NCI-H2107 (cell line): ENCODE measurements around the gene CR1.
"Not testable (repeated sequence)": the region's sequence is repeated elsewhere in the genome, so short reads cannot be mapped to it uniquely, and the experiment has no call there.

Experiments
- DNase-seq: peaks from one replicate; lab custom pipeline; 2025; lab: John Stamatoyannopoulos, UW

Gene CR1

GRCh38 chr1:207644166-207644851 lies 148.4 kb downstream of the CR1 start:
- DNase-seq, result no peak

GRCh38 chr1:207644852-207645634 lies 149.1 kb downstream of the CR1 start, which contains the start of gene CR1L:
CR1L (plus strand) TSS chr1:207645133; CDS start chr1:207645234, 101 bp downstream.
- no peak for DNase-seq

GRCh38 chr1:207645635-207646081 lies 149.7 kb downstream of the CR1 start:
- DNase-seq, result no peak

DNA sequence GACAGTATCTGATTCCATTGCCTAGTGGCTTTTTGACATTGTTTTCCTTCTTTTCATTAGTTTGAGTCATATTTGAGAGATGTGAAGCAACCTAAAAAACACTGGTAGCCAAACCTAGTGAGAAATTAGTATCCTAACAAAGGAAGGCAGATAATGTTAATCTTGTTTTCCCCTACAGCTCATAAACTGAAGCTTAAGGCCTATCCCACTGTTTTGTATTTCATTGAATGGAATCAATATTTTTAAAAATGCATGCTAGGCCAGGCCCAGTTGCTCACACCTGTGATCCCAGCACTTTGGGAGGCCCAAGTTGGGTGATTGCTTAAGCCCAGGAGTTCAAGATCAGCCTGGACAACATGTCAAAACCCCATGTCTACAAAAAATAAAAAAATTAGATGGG lies 150.2 kb downstream of the CR1 start:
- no peak for DNase-seq

GRCh38 chr1:207646944-207647579 lies 151.1 kb downstream of the CR1 start:
- no peak for DNase-seq

DNA sequence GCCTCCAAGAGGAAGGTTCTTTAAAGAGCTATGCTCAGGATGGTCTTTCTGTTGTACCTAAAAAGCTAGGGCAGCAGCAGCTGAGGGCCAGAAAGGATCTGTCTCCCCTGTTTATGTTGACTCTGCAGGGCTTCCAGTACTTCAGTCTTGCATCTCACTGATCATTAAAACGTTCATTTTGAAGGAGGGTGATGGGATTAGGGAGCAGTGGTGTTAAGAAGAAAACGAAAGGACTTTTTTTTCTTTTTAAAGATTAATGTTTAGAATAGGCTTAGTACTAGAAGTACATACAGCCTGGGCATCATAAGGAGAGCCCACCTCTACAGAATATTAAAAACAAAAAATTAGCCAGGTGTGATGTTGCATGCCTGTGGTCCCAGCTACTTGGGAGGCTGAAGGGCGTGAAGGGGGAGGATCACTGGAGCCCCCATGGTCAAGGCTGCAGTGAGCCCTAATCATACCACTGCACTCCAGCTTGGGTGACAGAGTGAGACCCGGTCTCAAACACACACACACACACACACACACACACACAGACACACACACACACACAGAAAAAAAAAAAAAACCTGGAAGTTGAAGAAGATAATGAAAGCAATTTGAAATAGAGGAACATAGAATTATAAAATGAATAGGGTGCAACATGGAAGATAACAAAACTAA lies 151.8 kb downstream of the CR1 start:
- DNase-seq, result no peak

- DNase-seq, result no peak
Measured at GRCh38 chr1:207648334-207649209, 152.6 kb downstream of the CR1 start.

DNA sequence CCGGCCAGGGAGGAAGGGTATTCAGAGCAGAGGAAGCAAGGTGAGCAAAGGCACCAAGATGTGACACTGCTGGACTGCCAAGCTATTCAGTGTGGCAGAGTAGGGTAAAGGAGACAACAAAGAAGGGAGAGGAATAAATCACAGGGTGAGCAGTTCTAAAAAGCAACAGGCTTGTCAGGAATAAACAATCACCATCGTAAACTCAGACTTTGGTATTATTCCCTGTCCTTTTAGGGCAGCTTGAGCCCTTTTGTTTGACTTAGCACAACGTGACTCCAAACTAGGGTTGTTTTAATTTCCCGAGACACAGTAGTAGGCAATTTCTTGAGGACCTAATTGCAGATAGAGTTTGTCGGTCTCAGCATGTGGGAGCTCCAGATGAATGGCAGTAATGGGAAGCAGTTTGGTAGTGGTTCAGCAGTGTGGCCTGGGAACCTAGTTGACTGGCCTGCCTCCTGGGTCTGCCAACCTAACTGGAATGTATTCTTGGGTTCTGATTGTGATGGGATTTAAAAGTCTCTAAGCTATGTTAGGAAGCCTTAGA lies 153.3 kb downstream of the CR1 start:
- no peak for DNase-seq

DNA sequence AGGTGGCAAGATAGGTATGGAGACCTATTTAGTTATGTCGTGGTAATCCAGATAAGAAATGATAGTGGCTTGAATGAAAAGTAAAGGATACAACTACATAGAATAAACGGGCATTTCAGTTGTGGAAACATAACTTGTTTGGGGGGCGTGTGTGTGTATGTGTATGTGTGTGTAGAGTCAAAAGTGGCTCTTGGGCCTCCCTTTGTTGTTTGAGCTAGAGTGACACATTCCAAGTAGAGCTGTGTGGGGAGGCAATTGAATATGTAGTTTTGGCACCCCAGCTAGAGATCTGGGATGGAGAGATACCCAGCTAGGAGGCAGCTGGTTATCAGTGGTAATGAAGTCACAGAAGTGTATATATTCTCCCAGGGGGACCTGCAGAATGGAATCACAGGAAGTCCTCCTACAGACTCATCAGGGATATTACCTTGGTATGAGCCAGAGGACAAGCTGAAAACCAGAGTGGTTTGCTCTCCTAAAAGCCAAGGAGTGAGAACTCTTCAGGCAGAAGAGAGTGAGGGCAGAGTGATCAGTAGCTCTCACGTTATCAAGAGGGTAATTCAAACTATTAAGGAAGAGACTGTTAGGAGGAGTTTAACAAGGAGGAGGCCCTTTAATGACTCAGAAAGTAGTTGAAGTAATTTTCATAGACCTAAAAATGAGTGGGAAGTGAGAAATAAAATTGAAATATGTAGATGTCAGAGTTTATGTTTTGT lies 154.1 kb downstream of the CR1 start:
- DNase-seq, result no peak

- DNase-seq, result no peak
Measured at GRCh38 chr1:207651583-207651982, 155.6 kb downstream of the CR1 start.

DNA sequence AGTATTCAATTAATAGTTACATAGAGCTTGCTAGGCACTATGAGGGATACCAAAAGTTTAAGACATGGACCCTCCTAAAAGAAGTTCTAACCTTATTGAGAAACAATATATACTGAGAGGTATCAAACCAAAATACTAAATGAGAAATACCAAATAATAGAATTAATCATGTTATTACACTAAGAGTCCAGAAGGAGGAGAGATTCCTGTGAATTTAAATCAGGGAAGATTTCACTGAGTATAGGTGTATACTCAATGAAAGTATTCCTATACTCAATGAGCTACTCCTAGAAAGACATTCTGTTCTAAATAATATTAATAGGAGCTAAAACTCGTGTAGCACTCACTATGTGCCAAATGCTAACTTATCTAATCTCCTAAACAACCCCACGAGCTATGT lies 158.4 kb downstream of the CR1 start:
- DNase-seq, result no peak

- no peak for DNase-seq
Measured at GRCh38 chr1:207658408-207658807, 162.5 kb downstream of the CR1 start.

DNA sequence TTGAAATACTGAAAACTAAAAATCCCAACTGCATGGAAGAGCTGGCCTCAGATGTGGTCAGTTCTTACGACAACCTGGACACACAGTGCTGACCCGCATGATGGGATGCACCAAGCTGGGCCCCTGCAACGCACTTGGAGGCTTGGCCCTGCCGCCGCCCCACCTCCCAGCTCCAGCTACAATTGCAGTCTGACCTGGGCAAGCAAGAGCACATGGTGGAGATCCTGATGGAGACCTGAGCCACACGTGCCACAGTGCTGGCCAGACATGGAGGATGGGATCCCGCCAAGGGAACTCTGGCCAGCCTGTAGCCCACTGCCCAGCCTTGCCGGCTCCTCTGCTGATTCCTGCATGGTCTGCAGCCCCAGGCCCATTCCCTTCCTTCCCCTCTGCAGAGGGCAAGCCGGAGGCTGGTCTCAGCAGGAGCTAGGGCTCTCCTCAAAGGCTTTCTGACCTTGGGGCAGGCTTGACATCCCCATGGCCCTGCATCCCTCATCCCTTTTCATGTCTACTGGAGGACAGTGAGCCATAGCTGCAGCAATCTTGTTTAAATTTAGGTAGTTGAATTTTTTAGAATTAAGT lies 163.0 kb downstream of the CR1 start:
- no peak for DNase-seq

DNA sequence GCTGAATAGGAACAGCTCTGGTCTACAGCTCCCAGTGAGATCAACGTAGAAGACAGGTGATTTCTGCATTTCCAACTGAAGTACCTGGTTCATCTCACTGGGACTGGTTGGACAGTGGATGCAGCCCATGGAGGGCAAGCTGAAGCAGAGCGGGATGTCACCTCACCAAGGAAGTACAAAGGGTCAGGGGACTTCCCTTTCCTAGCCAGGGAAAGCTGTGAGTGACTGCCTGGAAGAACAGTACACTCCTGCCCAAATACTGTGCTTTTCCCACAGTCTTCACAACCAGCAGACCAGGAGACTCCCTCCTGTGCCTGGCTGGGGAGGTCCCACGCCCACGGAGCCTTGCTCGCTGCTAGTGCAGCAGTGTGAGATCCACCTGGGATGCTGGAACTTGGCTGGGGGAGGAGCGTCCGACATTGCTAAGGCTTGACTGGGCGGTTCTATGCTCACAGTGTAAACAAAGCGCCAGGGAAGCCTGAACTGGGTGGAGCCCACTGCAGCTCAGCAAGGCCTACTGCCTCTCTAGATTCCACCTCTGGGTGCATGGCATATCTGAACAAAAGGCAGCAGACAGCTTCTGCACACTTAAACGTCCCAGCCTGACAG lies 163.7 kb downstream of the CR1 start:
- DNase-seq, result peak; percentile 58

- not testable (repeated sequence) for DNase-seq
Measured at GRCh38 chr1:207661420-207661819, 165.5 kb downstream of the CR1 start.

DNA sequence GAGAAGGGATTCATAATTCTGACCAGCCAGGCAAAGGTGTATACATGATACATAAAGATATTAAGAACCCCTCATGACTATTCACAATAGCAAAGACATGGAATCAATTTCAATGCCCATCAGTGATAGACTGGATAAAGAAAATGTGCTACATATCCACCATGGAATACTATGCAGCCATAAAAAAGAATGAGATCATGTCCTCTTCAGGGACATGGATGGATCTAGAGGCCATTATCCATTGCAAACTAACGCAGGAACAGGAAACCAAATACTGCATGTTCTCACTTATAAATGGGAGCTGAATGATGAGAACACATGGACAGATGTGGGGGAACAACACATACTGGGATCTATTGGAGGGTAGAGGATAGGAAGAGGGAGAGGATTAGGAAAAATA lies 170.4 kb downstream of the CR1 start:
- no peak for DNase-seq

GRCh38 chr1:207669528-207670009 lies 173.6 kb downstream of the CR1 start:
- no peak for DNase-seq

DNA sequence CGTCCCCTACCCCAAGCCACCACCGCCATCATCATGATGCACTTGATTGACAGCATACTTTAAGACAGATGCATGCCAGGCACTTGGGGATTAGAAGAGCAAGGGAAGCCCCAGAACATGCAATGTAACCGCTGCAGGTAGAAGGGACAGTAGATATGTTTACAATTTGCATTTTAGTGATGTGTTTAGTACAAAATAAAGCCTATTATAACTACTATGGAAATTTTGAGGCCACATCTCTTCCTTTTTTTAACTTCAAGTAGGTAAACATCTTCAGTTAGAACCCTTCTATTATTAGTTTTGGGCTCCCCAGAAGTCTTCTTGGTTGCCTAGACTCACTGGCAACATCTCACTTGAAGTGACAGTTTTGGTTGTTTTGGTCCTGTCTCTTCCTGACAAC lies 174.2 kb downstream of the CR1 start:
- no peak for DNase-seq

DNA sequence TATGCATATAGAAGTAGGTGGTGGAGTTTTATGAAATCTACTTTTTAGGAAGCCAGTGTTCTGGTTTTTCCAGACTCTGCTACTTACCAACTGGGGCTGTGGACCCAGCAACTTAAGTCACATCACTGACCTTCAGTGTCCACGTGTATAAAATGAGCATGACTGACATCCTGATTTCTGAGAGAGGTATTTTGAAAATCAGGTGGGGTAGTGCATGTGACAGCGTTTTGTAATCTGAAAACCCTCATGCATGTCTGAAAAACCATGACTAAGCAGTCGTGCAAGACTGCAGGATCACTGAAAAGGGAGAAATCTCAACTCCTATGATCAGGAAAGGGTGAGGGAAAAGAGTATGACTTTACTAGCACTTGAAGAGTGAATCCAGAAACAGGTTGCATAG lies 175.0 kb downstream of the CR1 start:
- DNase-seq, result no peak
